ENCODE results near the gene DYDC2.
A peak's percentile ranks its signal among the peaks of the same experiment; 100 is the strongest.
"Not testable (repeated sequence)": the region's sequence is repeated elsewhere in the genome, so short reads cannot be mapped to it uniquely, and the experiment has no call there.

Gene DYDC2

GRCh38 chr10:80356563-80356988 is at the start of gene DYDC2, which contains the start of gene DYDC1:
DYDC2 (plus strand) TSS chr10:80356781; CDS start chr10:80362444, 5,663 bp downstream.
DYDC1 (minus strand) TSS chr10:80356755; CDS start chr10:80352601, 4,154 bp downstream.
- DNase-seq, result peak; percentile 24

GRCh38 chr10:80313523-80313922 is 43.1 kb upstream of the DYDC2 start:
- DNase-seq, result no peak

- no peak for DNase-seq
These were observed 41.2 kb upstream of the DYDC2 start for GRCh38 chr10:80315391-80315790.

GRCh38 chr10:80318742-80319141 is 37.8 kb upstream of the DYDC2 start:
- DNase-seq, result no peak

- no peak for DNase-seq
These were observed 37.3 kb upstream of the DYDC2 start for GRCh38 chr10:80319318-80319717.

GRCh38 chr10:80319725-80320290 is 36.8 kb upstream of the DYDC2 start:
- DNase-seq, result no peak

- DNase-seq, result no peak
These were observed 36.2 kb upstream of the DYDC2 start for GRCh38 chr10:80320377-80320776.

GRCh38 chr10:80321183-80321582 is 35.4 kb upstream of the DYDC2 start:
- no peak for DNase-seq

- no peak for DNase-seq
These were observed 34.4 kb upstream of the DYDC2 start for GRCh38 chr10:80322158-80322557.

- no peak for DNase-seq
These were observed 33.9 kb upstream of the DYDC2 start for GRCh38 chr10:80322711-80323110.

GRCh38 chr10:80323311-80323710 is 33.3 kb upstream of the DYDC2 start:
- DNase-seq, result no peak

- no peak for DNase-seq
These were observed 32.5 kb upstream of the DYDC2 start for GRCh38 chr10:80324086-80324485.

- no peak for DNase-seq
These were observed 31.7 kb upstream of the DYDC2 start for GRCh38 chr10:80324891-80325364.

GRCh38 chr10:80333983-80334382 is 22.6 kb upstream of the DYDC2 start:
- no peak for DNase-seq

- no peak for DNase-seq
These were observed 12.3 kb upstream of the DYDC2 start for GRCh38 chr10:80344276-80344675.

GRCh38 chr10:80344912-80345311 is 11.7 kb upstream of the DYDC2 start:
- DNase-seq, result no peak

GRCh38 chr10:80350251-80350650 is 6.3 kb upstream of the DYDC2 start:
- no peak for DNase-seq

GRCh38 chr10:80351220-80351619 is 5.4 kb upstream of the DYDC2 start:
- no peak for DNase-seq

- DNase-seq, result no peak
These were observed 639 bp downstream of the DYDC2 start for GRCh38 chr10:80356989-80357850.

- DNase-seq, result no peak
These were observed 1.2 kb downstream of the DYDC2 start for GRCh38 chr10:80357851-80358125.

- not testable (repeated sequence) for DNase-seq
These were observed 2.3 kb downstream of the DYDC2 start for GRCh38 chr10:80358925-80359324.

- no peak for DNase-seq
These were observed 3.1 kb downstream of the DYDC2 start for GRCh38 chr10:80359644-80360043.

- DNase-seq, result no peak
These were observed 8.9 kb downstream of the DYDC2 start for GRCh38 chr10:80365510-80365909.

GRCh38 chr10:80371467-80371866 is 14.9 kb downstream of the DYDC2 start:
- no peak for DNase-seq

GRCh38 chr10:80372675-80373074 is 16.1 kb downstream of the DYDC2 start:
- no peak for DNase-seq

All from CD4-positive, alpha-beta T cell treated with Interleukin-10 for 1 hour (primary cell).